ENCODE data around the gene ELFN2. TPM values are rescaled to one million over a fixed set of nuclear protein-coding genes. Genes with fewer than 3 reads are reported as not detected.

ELFN2 gene
- total RNA-seq: 1 to 10 TPM in 1 of 2 donors, not detected in 1; 1.6 TPM

- ATAC-seq (no peak), DNase-seq (peak in 3 of 4 donors; percentile 37 to 41 (median 38))
- Histone ChIP-seq H3K36me3 (replicated peaks in 1 of 2; ENCODE audit: insufficient read depth in 1 of 2, low read depth in 2 of 2) (no peaks in the 10 kb centered on the region), H3K27me3 (peaks cover 0 to 27% of the 10 kb centered on the region in 2 donors), H3K4me1 (peaks cover 22% of the 10 kb centered on the region), H3K4me3 (no peak within 1 kb of the TSS), H3K9me3 (no peaks in the 10 kb centered on the region), H3K27ac (no peak within 1 kb of the TSS)
- 0% methylated on average over 12 of the region's 72 CpGs; no CpG with 5 or more reads in 1 of the 2 donors for WGBS, 2 donors
- TF ChIP-seq POLR2A (IDR thresholded peaks at IDR 0.05) (no peak), CTCF (IDR thresholded peaks at IDR 0.05) (no peak)
- intact Hi-C loops (cut with DNase I): no loop called here
Observed at GRCh38 chr22:37427135-37427710, at the start of gene ELFN2. ELFN2 (minus strand) TSS chr22:37427479; CDS start chr22:37375534, 51,945 bp downstream.

- DNase-seq (no peak), ATAC-seq (no peak)
- Histone ChIP-seq H3K27me3 (no peaks in the 10 kb centered on the region), H3K4me1 (no peaks in the 10 kb centered on the region), H3K36me3 (replicated peaks in 1 of 2; ENCODE audit: insufficient read depth in 1 of 2, low read depth in 2 of 2) (no peaks in the 10 kb centered on the region), H3K4me3 (no peak overlapping the region), H3K27ac (no peak overlapping the region), H3K9me3 (no peaks in the 10 kb centered on the region)
- 76 to 77% methylated on average over 14 of the region's 14 CpGs for WGBS, 2 donors
- TF ChIP-seq POLR2A (IDR thresholded peaks at IDR 0.05) (no peak), CTCF (IDR thresholded peaks at IDR 0.05) (no peak)
- intact Hi-C loops (cut with DNase I): no loop called here
Observed at GRCh38 chr22:37476389-37477329, 49.4 kb upstream of the ELFN2 start.

GRCh38 chr22:37474447-37475090, 47.3 kb upstream of the ELFN2 start:
- ATAC-seq (no peak), DNase-seq (no peak)
- no peak overlapping the region for H3K4me3 ChIP-seq
- WGBS, 2 donors: 63 to 75% methylated on average over 5 to 7 of the region's 11 CpGs
- H3K27ac ChIP-seq: no peak overlapping the region
- no peaks in the 10 kb centered on the region for H3K36me3 ChIP-seq (replicated peaks in 1 of 2; ENCODE audit: insufficient read depth in 1 of 2, low read depth in 2 of 2)
- TF ChIP-seq CTCF (IDR thresholded peaks at IDR 0.05): no peak
- TF ChIP-seq POLR2A (IDR thresholded peaks at IDR 0.05): no peak
- intact Hi-C loops (cut with DNase I): no loop called here
- H3K9me3 ChIP-seq: no peaks in the 10 kb centered on the region
- no peaks in the 10 kb centered on the region for H3K4me1 ChIP-seq
- no peaks in the 10 kb centered on the region for H3K27me3 ChIP-seq

- H3K27ac ChIP-seq: no peak overlapping the region
- ATAC-seq (no peak), DNase-seq (no peak)
- no peaks in the 10 kb centered on the region for H3K36me3 ChIP-seq (replicated peaks in 1 of 2; ENCODE audit: insufficient read depth in 1 of 2, low read depth in 2 of 2)
- TF ChIP-seq CTCF (IDR thresholded peaks at IDR 0.05) (no peak), POLR2A (IDR thresholded peaks at IDR 0.05) (no peak)
- intact Hi-C loops (cut with DNase I): no loop called here
- WGBS, 2 donors: 53 to 71% methylated on average over 7 of the region's 8 CpGs
- no peaks in the 10 kb centered on the region for H3K4me1 ChIP-seq
- no peak overlapping the region for H3K4me3 ChIP-seq
- H3K27me3 ChIP-seq: no peaks in the 10 kb centered on the region
- no peaks in the 10 kb centered on the region for H3K9me3 ChIP-seq
Observed at GRCh38 chr22:37473437-37473946, 46.2 kb upstream of the ELFN2 start.
